HG03095 (cell line): ENCODE measurements around the gene CIRBP.

Experiments
- ATAC-seq: cut with Tn5 transposase; IDR thresholded peaks from one replicate; pipeline ENCODE4 v1.9.1; 2021; ENCODE audit warnings: moderate library complexity; ENCODE audit not compliant: unreplicated experiment

Gene CIRBP

DNA sequence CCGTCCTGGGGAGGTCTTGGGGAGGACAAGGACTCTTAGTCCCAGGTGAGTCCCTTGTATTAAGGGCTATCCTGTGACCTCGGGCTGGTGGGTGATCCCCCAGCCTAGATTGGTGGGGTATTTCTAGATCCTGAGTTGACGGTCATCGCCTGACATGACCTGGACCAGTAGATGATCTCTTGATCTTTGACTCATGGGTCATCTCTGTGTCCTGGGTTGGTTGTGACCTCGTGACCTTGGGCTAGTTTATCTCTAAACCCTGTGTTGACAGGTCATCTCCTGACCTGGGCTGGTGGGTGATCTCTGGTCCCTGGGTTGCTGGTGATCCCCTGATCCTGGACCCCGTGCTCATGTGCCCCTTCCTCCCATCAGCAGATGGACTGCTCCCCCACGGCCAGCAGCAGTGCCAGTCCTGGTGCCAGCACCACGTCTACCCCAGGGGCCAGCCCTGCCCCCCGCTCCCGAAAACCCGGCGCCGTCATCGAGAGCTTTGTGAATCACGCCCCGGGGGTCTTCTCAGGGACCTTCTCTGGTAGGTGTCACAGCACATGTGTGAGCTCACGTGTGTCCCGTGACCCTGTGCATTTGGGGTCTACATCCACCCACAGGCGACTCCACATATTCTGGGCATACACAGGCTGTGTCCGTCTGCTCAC lies 14.5 kb upstream of the CIRBP start:
- ATAC-seq: no peak

DNA sequence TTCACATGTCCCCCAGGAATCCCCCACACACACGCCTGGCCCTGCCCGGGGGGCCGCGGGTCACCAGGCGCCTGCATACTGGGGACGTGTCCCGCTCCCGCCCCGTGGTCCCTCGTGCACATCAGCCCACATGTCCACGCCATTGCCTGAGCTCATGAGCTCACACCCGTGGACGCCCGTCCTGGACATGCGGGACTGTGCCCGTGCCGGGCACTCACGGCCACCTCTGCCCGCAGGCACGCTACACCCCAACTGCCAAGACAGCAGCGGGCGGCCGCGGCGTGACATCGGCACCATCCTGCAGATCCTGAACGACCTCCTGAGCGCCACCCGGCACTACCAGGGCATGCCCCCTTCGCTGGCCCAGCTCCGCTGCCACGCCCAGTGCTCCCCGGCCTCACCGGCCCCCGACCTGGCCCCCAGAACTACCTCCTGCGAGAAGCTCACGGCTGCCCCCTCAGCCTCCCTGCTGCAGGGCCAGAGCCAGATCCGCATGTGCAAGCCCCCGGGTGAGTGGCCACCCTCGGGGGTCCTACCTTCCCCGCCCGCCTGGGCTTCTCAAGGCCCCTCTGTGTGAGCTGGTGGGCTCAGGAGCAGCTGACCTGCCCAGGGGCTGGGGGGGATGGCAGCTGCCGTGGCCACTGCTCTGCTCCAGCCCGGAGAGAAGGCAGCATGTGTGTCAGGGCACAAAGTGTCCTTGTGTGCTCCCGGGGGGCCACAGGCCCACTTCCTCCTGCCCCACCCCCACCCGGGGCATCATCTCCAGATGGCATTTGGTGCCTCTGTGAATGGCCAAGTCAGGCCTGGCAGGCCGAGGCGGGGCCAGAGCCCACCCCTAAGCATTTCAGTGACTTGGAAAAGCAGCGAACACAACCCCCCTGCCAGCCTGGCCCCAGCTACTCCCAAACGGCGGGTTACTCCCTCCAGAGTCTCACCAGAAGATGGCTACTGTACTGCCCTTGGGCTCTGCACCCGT lies 13.7 kb upstream of the CIRBP start:
- ATAC-seq: no peak

DNA sequence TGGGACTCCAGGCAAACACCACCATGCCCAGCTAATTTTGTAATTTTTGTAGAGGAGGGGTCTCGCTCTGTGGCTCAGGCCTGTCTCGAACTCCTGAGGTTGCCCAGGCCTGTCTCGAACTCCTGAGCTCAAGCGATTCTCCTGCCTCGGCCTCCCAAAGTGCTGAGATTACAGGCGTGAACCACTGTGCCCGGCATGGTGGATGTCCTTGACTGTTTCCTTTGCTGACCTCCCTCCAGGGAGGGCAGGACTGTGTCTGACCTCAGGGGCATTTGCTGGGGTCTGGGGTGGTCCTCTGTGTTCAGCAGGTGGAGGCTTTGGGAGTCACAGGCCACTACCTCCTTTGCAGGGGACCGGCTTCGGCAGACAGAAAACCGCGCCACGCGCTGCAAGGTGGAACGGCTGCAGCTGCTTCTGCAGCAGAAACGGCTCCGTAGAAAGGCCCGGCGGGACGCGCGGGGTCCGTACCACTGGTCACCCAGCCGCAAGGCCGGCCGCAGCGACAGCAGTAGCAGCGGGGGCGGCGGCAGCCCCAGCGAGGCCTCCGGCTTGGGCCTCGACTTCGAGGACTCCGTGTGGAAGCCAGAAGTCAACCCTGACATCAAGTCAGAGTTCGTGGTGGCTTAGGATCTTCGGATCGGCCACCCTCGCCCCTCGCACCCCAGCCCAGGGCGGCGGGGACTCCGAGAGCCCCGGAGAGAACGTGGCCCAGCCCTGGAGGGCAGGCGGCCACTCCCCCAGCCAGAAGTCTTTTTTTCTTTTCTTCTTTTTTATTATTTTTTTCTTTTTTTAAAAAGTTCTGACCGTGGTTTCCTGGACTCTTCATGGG lies 12.3 kb upstream of the CIRBP start:
- ATAC-seq: no peak

DNA sequence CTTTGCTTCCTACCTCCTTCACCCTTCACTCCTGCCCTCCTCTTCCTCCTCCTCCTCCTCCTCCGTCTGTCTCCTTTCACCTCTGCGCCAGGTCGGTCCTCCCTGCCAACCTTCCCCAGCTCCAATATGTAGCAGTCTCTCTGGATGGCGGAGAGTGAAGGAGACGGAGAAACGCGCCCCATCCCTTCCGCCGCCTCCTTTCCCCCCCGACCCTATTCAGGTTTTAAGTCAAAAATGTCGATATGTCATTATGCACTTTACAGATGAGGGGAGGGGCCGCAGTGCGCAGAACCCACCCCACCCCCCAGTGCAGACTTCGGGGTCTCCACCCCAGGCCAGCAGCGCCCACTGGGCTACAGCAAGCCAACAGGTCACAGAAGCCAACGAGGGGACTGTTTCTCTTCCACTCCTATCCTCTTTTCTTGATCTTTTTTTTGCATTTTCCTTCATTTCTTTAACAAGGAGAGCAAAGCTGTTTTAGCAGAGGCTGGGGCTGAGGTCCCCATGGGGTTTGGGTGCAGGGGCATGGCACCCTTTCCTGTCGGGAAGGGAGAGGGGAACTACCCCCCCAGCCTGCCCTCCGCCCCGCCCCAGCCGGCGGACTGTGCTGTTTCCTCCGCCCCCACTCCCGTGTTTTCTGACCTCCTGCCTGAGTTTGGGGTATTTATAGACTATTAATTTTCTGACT lies 11.5 kb upstream of the CIRBP start:
- no peak for ATAC-seq

DNA sequence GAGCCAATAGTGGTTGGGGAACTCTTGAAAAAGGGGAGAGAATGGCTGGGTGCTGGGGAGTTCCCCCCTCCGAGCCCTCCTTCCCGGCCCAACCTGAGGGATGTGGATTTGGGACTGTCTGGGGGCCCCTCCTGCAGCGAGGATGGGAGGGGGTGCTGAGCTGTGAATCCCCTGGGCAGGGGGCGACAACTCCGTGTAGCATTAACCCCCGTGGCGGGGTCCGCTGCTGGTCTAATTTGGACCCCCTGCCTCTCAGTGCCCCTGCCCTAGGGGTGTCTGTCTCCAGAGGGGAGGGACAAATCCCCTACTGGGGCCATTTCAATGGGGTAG lies 11.0 kb upstream of the CIRBP start:
- ATAC-seq: no peak

DNA sequence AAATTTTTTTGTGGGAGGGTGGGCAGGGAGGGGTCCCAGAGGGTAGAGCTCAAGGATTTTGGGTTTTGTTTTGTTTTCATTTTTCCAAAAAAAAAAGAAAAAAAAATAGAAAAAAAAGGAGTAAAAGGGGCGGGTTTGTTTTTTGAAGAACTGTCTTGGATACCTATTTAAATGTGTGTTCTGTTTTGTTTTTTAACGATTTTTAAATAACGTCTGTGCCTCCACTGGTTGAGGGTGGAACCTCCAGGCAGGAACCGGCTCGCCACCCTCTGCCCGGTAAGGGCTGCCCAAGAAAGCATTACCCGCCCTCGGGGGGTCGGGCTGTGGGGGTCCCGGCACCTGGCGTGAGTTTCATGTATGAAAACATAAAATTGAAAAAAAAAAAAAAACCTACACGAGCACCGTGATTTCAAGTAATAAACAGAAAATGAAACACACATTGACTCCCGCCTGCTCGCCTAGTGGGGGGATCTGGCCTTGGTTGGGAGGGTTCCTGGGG lies 10.4 kb upstream of the CIRBP start:
- ATAC-seq: no peak

DNA sequence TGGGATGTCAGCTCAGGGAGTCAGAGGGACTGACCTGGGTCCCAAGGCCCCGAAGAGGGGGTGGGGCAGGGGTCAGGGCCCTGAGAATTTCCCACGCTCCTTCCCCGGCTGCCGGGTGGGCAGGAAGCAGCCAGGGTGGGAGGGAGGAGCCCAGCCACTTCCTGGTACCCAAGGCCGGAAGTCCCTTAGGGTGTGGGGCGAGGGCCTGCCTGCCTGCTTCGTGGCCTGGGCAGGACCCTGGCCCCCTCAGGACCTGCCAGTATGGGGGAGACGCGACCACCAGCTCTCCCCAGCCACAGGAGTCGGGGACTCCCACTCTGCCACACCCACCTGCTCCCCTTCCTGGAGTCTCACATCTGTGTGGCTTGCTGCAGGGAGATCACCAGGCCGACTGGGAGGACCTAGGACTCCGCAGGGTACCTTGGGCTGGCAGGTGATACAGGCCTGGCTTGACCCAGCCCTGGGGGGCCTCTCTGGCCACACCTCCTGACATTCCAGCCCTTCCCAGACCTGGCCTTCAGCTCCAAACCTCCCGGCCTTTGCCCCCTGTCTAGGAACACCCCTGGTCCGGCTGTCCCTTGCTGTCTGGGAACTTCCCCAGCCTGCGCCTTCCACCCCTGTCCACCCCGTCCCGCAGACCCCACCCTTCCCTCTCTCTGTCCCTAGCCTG lies 9.8 kb upstream of the CIRBP start:
- ATAC-seq: no peak

DNA sequence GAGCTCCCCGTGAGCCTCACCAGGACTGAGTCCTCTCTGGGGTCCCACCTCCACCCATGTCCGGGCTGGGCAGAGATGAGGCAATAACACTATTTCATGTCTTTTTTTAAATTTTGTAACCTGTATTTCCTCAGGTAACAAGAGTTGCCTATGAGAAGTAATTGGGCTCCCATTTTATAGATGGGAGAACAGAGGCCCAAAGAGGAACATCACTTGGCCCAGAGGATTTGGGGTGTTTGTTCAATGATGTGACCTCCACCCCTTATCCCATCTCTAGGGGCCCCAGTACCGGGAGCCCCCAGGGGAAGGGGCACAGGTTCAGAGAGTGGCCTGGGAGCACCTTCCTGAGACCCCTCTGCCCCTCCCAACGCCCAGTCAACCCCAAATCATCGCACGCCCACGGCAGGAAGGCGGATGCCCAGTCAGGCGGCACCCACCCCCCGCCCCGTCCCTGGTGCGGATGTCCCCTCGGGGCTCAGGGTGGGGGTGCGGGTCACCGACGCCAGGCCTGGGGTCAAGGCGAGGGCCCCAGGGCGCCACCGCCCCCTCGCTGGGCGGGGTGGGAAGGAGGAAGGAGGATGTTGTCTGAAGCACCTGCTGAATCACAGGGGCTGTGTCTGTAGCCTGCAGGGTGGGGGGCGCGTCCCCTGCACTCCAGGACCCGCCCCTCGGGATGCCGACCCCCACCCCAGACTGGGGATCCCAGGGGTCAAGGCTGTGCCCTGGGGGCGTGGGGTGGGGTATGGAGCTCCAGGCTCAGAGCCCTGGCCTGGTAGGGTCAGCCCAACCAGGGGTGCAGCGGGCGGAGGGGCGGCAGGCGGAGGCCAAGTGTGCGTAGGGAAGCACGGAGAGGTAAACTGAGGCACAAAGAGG lies 9.0 kb upstream of the CIRBP start:
- ATAC-seq: peak; percentile 2

DNA sequence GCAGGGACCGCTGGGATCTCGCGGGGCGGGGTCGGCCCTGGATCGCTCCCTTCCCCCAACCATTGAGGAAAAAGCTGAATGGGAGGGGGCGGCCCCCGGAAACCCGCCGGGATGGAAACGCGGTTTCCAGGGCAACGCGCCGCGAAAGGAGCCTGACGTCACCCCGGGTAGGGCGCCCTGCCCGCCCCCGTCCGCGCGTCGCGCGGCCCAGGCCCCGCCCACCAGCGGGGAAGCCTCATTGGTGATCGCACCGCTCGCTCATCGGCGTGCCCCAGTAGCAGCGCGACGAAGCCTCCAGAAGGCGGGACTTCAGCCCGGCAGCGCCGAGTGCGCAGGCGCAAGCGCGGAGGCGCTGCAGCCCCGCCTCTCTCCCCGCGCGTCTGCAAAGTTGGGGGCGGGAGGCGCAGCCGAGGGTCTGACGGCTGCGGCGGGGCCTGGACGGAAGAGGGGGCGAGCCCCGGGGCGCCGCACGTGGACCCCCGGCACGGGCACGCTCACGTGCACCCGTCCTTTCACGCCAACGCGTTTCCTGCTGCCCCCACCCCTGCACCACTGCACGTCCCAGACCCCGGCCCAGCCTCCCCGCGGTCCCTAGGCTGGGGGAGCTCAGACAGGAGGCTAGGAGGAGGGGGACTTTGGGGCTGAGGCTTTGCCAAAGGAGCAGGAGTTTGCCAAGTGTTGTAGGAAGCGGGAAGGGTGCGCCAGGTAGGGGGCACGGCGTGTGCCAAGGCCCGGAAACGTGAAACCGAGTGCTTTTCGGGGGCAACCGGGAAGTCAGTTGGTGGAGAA lies 8.2 kb upstream of the CIRBP start:
- peak; percentile 45 for ATAC-seq

DNA sequence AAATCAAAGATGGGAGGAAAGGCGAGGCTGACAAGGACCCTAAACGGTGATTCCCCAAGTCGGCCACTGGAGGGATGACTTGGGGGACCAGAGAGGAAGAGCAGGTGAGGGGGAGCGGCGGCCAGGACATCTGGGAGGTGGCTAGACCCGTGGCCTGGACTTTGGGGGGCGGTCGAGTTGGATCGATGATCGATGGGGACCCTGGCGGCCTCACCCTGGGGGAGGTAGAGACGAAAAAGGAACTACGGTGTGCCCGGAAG lies 7.7 kb upstream of the CIRBP start:
- ATAC-seq: no peak

DNA sequence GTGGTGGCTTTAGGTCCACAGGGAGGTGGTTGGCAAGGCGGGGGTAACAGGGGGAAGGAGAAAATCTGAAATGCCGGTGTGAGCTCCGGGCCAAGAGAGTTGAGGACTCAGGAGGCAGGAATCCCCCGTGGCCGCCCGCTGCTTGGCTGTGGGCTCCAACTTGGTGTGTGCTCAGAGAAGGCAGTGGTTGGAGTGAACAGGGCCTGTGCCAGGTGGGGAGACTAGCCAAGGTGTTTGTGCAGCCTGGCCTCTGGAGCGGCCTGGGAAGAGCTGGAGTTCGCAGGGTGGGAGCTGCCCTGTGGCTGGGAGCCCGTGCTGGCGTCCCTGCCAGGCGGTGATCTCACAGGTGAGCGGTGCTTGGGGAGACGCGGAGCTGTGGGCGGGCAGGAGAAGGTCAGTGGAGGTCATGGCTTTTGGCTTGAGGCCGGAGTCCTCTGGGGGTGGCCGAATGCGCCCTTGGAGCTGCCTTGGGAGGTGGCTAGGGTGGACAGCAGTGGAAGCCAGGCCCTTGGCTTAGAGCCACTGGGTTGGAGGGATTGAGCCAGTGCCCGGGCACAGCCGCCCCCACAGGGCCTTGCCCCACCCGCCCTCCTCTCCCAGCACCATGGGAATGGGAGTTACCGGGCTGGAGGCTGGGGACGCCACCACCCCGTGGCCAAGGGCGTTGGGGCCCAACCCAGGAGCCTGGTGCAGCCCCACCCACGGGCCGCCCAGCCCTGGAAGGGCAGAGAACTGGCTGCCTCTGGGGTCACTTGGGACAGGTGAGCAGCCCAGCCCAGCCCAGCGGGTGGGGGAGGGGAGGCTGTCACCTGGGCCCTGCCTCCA lies 7.1 kb upstream of the CIRBP start:
- no peak for ATAC-seq

DNA sequence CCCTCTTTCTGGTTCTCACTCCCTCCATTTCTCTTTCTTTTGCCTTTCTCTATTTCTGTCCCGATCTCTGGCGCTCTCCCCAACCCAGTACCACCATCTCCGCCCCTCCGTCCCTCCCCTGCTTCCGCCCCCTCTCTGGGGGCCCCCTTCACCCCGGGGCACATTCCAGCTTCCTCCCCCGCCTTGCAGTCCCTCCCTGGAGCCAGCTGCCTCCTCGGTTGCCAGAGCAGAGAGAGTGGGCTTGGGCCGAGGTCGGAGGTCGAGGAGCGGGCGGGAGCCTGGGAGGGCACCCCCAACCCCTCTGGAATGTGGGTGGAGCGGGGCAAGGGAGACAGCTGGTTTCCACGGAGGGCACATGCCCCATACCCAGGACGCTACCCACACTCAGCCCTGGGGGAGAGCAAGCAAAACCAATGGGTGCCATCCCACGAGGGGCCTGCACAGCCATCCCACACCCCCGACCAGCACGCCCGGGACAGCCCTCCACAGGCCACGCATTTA lies 6.5 kb upstream of the CIRBP start:
- no peak for ATAC-seq

DNA sequence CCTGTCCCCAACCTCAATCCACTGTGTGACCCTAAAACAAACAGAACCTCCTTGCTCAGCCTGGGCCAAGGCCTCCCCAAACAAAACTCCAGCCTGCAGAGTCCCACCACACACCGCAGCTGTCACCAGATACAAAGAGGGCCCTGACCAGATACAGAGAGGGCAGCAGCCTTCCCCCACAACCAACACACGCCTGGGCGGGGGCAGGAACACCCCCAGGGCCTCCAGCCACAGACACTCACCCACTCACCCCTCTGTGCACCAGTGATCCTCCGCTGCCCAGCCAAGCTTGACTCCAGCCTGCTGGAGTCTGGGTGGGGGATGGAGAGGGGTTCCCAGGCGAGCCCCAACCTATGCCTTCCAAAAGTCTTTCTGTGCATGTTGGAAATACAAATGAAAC lies 5.9 kb upstream of the CIRBP start:
- ATAC-seq: no peak

DNA sequence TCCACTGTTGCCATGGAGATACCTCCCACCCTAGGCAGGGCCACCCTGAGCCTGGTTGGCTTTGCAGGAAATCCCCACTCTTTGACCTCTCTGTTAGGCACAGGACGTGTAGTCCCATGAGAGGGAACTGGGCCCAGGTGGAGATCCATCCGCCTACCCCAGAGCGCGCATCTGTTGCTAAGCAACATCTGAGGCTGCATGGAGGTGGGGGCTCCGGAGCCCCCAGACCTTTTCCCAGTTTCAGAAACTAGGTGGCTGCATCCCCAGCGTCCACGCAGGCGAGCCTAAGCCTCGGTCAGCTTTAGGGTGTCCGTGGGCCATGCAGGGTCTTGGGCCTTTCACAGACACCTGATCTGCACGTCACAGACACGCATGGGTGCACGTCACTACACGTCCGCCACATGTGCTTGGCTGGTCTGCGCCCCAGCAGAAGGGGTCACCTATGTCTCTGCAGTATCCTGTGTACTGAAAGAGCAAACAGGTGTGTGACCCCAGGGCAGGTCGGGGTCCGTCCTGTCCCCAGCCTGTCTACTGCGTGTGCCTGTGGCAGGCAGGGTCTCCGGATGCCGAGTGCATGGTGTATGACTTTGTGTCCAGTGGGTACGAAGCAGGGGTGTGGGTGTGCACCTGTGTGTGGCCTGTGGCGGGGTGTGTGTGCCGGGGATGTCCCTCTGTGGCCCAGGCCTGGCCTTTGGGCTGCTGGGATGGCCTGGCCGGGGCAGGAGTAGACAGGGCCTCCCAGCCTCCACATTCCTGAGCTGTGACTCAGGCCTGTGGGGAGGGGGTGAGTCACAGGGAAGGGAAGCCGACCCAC lies 4.1 kb upstream of the CIRBP start:
- ATAC-seq: no peak

DNA sequence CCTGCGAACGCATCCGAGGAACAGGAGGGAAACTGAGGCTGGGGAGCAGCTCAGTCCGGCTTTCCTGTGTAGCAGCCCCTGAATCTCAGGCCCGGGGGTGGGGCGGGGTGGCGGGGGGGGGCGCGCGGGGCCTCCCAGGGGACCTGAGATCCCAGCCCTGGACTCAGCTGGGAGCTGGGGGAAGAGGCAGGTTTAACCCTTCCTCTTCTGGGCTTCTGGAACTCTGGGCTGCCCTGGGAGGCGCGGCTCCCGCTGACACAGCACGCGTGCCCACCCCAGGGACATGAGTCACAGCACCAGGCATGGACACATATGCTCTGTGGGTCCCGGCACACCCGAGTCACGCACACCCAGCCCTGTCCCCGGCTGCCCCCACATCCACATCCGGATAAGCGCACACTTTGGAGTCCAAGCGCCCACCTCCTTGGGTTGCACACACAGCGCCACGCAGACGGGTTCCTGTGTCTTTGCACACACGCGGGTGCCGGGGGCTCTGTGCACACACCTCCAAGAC lies 3.5 kb upstream of the CIRBP start:
- no peak for ATAC-seq

DNA sequence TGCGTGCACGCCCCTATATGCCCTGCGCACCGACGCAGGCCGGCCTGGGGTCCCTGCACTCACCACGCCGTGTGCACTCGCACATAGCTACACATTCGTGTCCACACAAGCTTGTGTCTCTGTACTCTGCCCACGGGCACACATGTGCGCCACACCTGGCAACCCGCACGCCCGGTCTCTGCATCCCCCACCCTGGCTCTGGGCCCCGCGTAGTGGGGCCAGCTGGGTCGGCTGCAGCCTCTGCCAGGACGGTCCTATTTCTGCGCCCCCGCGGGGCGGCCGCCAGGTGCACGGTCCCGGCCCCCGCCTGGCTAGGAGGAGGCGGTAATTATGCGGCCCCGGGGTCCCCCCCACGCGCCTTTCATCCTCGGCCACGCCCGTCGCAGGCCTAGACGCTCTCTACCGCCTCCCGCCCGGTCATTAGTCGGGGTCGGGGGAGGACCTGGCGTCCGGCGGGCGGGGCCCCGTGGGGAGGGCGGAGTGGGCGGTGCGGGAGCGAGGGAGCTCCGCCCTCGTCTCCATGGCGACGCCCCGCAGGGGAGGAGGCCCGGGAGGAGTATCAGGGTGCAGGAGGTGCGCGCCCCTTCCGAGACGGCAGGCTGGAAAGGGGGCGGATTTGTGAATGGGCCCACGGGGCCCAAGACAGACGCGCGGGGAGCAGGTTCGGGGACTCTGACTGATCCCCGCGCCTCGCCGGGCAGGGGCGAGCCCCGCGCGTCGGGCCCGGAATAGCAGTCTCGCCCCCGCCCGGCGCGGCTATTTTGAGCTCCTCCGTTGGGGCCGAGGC lies 2.8 kb upstream of the CIRBP start:
- ATAC-seq: peak; percentile 25
